ENCODE results near the gene DIAPH1. TPM values are rescaled to one million over a fixed set of nuclear protein-coding genes. Genes with fewer than 3 reads are reported as not detected.

The DIAPH1 gene
- total RNA-seq, 6 experiments from 2014 or later: 105 to 119 (median 109) TPM

GRCh38 chr5:141511771-141512325 lies 107.0 kb downstream of the DIAPH1 start:
- H3K36me3 Mint-ChIP-seq (ENCODE audit: low read depth): peaks cover 32% of the 10 kb centered on the region
- H3K27ac Mint-ChIP-seq: peak overlapping the region; percentile 96
- no peak overlapping the region for H3K4me3 Mint-ChIP-seq

GRCh38 chr5:141510850-141511601 lies 107.8 kb downstream of the DIAPH1 start:
- DNase-seq: no peak
- no peak overlapping the region for H3K4me3 Mint-ChIP-seq
- peaks cover 24% of the 10 kb centered on the region for H3K36me3 Mint-ChIP-seq (ENCODE audit: low read depth)
- H3K4me1 Mint-ChIP-seq (ENCODE audit: low read depth): peaks cover 86% of the 10 kb centered on the region
- H3K9me3 Mint-ChIP-seq: no peaks in the 10 kb centered on the region
- peaks cover 22% of the 10 kb centered on the region for H3K27me3 Mint-ChIP-seq (ENCODE audit: insufficient read depth)
- peak overlapping the region; percentile 98 for H3K27ac Mint-ChIP-seq
- no peak for TF ChIP-seq CTCF (IDR thresholded peaks at IDR 0.05)

More at GRCh38 chr5:141511771-141512325, 107.0 kb downstream of the DIAPH1 start:
- DNase-seq: no peak
- peaks cover 91% of the 10 kb centered on the region for H3K4me1 Mint-ChIP-seq (ENCODE audit: low read depth)
- no peak for TF ChIP-seq CTCF (IDR thresholded peaks at IDR 0.05)
- peaks cover 22% of the 10 kb centered on the region for H3K27me3 Mint-ChIP-seq (ENCODE audit: insufficient read depth)
- H3K9me3 Mint-ChIP-seq: no peaks in the 10 kb centered on the region

GRCh38 chr5:141510160-141510559 lies 108.6 kb downstream of the DIAPH1 start:
- peaks cover 22% of the 10 kb centered on the region for H3K27me3 Mint-ChIP-seq (ENCODE audit: insufficient read depth)
- TF ChIP-seq CTCF (IDR thresholded peaks at IDR 0.05): no peak
- H3K27ac Mint-ChIP-seq: peak overlapping the region; percentile 98
- DNase-seq: no peak
- peaks cover 24% of the 10 kb centered on the region for H3K36me3 Mint-ChIP-seq (ENCODE audit: low read depth)
- no peak overlapping the region for H3K4me3 Mint-ChIP-seq
- H3K9me3 Mint-ChIP-seq: no peaks in the 10 kb centered on the region
- peaks cover 77% of the 10 kb centered on the region for H3K4me1 Mint-ChIP-seq (ENCODE audit: low read depth)

- no peak for TF ChIP-seq CTCF (IDR thresholded peaks at IDR 0.05)
- H3K27ac Mint-ChIP-seq: peak overlapping the region; percentile 98
- H3K9me3 Mint-ChIP-seq: no peaks in the 10 kb centered on the region
- H3K36me3 Mint-ChIP-seq (ENCODE audit: low read depth): peaks cover 30% of the 10 kb centered on the region
- H3K27me3 Mint-ChIP-seq (ENCODE audit: insufficient read depth): peaks cover 22% of the 10 kb centered on the region
- peaks cover 66% of the 10 kb centered on the region for H3K4me1 Mint-ChIP-seq (ENCODE audit: low read depth)
- DNase-seq: peak; percentile 95
- peak overlapping the region; percentile 86 for H3K4me3 Mint-ChIP-seq
These were observed 109.8 kb downstream of the DIAPH1 start for GRCh38 chr5:141508798-141509611.

GRCh38 chr5:141508440-141508797 lies 110.4 kb downstream of the DIAPH1 start:
- H3K4me1 Mint-ChIP-seq (ENCODE audit: low read depth): peaks cover 60% of the 10 kb centered on the region

More at GRCh38 chr5:141508440-141508797, 110.4 kb downstream of the DIAPH1 start:
- TF ChIP-seq CTCF (IDR thresholded peaks at IDR 0.05): no peak
- no peak for DNase-seq
- Mint-ChIP-seq H3K27ac (peak overlapping the region; percentile 98), H3K9me3 (no peaks in the 10 kb centered on the region), H3K36me3 (ENCODE audit: low read depth) (peaks cover 30% of the 10 kb centered on the region), H3K4me3 (peak overlapping the region; percentile 86), H3K27me3 (ENCODE audit: insufficient read depth) (peaks cover 18% of the 10 kb centered on the region)
